ENCODE measurements around the gene MAMDC4.
A peak's percentile ranks its signal among the peaks of the same experiment; 100 is the strongest.
"Not testable (repeated sequence)": the region's sequence is repeated elsewhere in the genome, so short reads cannot be mapped to it uniquely, and the experiment has no call there.

Gene MAMDC4

GRCh38 chr9:136851941-136852663 is at the start of gene MAMDC4:
MAMDC4 (plus strand) TSS chr9:136852346; CDS start chr9:136852417, 71 bp downstream.
- no peak for TF ChIP-seq CTCF (IDR thresholded peaks at IDR 0.05; ENCODE audit: extremely low read depth, insufficient read depth, missing control alignments)
- DNase-seq (ENCODE audit: low spot score): no peak
- in situ Hi-C loops (cut with MboI; ENCODE audit: low pct_unique_long_range_greater_than_20kb, low sequenced_read_pairs, unreplicated experiment): no loop called here

GRCh38 chr9:136803009-136803550 is 49.1 kb upstream of the MAMDC4 start:
- in situ Hi-C loops (cut with MboI; ENCODE audit: low pct_unique_long_range_greater_than_20kb, low sequenced_read_pairs, unreplicated experiment); DNase-seq (ENCODE audit: low spot score): not testable (repeated sequence)

GRCh38 chr9:136803551-136804508 is 48.3 kb upstream of the MAMDC4 start:
- no peak for TF ChIP-seq CTCF (IDR thresholded peaks at IDR 0.05; ENCODE audit: extremely low read depth, insufficient read depth, missing control alignments)
- no peak for DNase-seq (ENCODE audit: low spot score)
- in situ Hi-C loops (cut with MboI; ENCODE audit: low pct_unique_long_range_greater_than_20kb, low sequenced_read_pairs, unreplicated experiment): no loop called here

- in situ Hi-C loops (cut with MboI; ENCODE audit: low pct_unique_long_range_greater_than_20kb, low sequenced_read_pairs, unreplicated experiment): no loop called here
- no peak for TF ChIP-seq CTCF (IDR thresholded peaks at IDR 0.05; ENCODE audit: extremely low read depth, insufficient read depth, missing control alignments)
- DNase-seq (ENCODE audit: low spot score): no peak
Observed at GRCh38 chr9:136804509-136805206, 47.5 kb upstream of the MAMDC4 start.

- in situ Hi-C loops (cut with MboI; ENCODE audit: low pct_unique_long_range_greater_than_20kb, low sequenced_read_pairs, unreplicated experiment): no loop called here
- no peak for DNase-seq (ENCODE audit: low spot score)
Observed at GRCh38 chr9:136805207-136805740, 46.9 kb upstream of the MAMDC4 start.

GRCh38 chr9:136806067-136806466 is 46.1 kb upstream of the MAMDC4 start:
- DNase-seq (ENCODE audit: low spot score): peak; percentile 20
- no peak for TF ChIP-seq CTCF (IDR thresholded peaks at IDR 0.05; ENCODE audit: extremely low read depth, insufficient read depth, missing control alignments)
- in situ Hi-C loops (cut with MboI; ENCODE audit: low pct_unique_long_range_greater_than_20kb, low sequenced_read_pairs, unreplicated experiment): no loop called here

More at GRCh38 chr9:136805207-136805740, 46.9 kb upstream of the MAMDC4 start:
- TF ChIP-seq CTCF (IDR thresholded peaks at IDR 0.05; ENCODE audit: extremely low read depth, insufficient read depth, missing control alignments): no peak

All from GM13977 (cell line).